ENCODE measurements around the gene HTR5A. TPM values are rescaled to one million over a fixed set of nuclear protein-coding genes. Genes with fewer than 3 reads are reported as not detected.
"Not testable (repeated sequence)": the region's sequence is repeated elsewhere in the genome, so short reads cannot be mapped to it uniquely, and the experiment has no call there.

HTR5A gene
- total and polyA plus RNA-seq, 2 donors (not counting 3 experiments of a cell fraction or from before 2014, with no cell fraction given), result not detected

DNA sequence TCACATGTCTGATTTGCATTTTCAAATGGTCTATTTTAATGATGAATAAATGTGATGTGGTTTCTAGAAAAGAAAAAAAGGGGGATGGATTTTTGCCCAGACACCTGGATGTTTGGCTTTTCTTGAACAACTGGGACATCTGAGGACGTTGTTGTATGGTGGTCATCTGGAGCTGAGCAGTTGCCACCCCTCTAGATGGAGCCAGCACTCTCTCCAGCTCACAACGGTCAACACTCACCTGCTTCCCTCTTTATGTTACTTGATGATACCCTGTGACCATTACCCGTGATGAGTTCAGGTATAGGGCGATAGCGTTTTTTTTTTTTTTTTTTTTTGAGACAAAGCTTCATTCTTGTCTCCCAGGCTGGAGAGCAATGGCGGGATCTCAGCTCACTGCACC, 37.1 kb upstream of the HTR5A start:
- intact Hi-C loops (cut with micrococcal nuclease), result no loop called here
- Histone ChIP-seq H3K4me3 (replicated peaks in 1 of 3; ENCODE audit: insufficient read depth in 1 of 3, low read depth in 1 of 3, low read length in 3 of 3) (no peak overlapping the region), H3K36me3 (ENCODE audit: control insufficient read depth in 2 of 2, extremely low read depth in 1 of 2, insufficient read depth in 2 of 2, low read length in 2 of 2) (no peaks in the 10 kb centered on the region), H3K4me2 (ENCODE audit: insufficient read depth, low read length) (no peak overlapping the region), H2AFZ (ENCODE audit: low read depth, low read length) (no peak overlapping the region), H3K27ac (ENCODE audit: insufficient read depth, low read depth, low read length) (no peak overlapping the region), H3K9ac (replicated peaks; ENCODE audit: extremely low read depth, insufficient read depth, low read length) (no peak overlapping the region), H3K79me2 (ENCODE audit: control insufficient read depth, insufficient read depth, low read length) (no peaks in the 10 kb centered on the region), H3K4me1 (ENCODE audit: control insufficient read depth, extremely low read depth, insufficient read depth, low read length) (no peaks in the 10 kb centered on the region), H3K9me3 (replicated peaks; ENCODE audit: control insufficient read depth, insufficient read depth, low read length) (no peaks in the 10 kb centered on the region), H3K9me1 (replicated peaks; ENCODE audit: control insufficient read depth, extremely low read depth, insufficient read depth, low read length) (no peaks in the 10 kb centered on the region), H3K27me3 (ENCODE audit: control insufficient read depth in 2 of 2, insufficient read depth in 2 of 2, low read length in 2 of 2) (no peaks in the 10 kb centered on the region), H4K20me1 (replicated peaks; ENCODE audit: control insufficient read depth, extremely low read depth, insufficient read depth, low read length) (no peaks in the 10 kb centered on the region)
- FAIRE-seq (no peak), DNase-seq (ENCODE audit: low read depth, low spot score) (no peak)
- TF ChIP-seq MYC (IDR thresholded peaks at IDR 0.05; ENCODE audit: low read depth, low read length) (no peak), JUN (IDR thresholded peaks at IDR 0.05; ENCODE audit: borderline replicate concordance, insufficient read depth, insufficient read length, low read depth) (no peak), GATA2 (IDR thresholded peaks at IDR 0.05; ENCODE audit: insufficient read depth, insufficient read length, low read depth, low read length) (no peak), EZH2 (IDR thresholded peaks at IDR 0.05; ENCODE audit: borderline replicate concordance, low read depth, low read length, severe bottlenecking) (no peak), POLR2AphosphoS5 (IDR thresholded peaks at IDR 0.05; ENCODE audit: insufficient read depth, low read depth, low read length) (no peak), FOS (IDR thresholded peaks at IDR 0.05; ENCODE audit: borderline replicate concordance, insufficient read depth, low read length) (no peak), POLR2A (IDR thresholded peaks at IDR 0.05; ENCODE audit: low read depth, low read length) (no peak)
- TF ChIP-seq, protein P1, sequence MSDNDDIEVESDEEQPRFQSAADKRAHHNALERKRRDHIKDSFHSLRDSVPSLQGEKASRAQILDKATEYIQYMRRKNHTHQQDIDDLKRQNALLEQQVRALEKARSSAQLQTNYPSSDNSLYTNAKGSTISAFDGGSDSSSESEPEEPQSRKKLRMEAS (IDR thresholded peaks at IDR 0.05; ENCODE audit: insufficient read depth, insufficient read length), result no peak
- TF ChIP-seq, protein P2, sequence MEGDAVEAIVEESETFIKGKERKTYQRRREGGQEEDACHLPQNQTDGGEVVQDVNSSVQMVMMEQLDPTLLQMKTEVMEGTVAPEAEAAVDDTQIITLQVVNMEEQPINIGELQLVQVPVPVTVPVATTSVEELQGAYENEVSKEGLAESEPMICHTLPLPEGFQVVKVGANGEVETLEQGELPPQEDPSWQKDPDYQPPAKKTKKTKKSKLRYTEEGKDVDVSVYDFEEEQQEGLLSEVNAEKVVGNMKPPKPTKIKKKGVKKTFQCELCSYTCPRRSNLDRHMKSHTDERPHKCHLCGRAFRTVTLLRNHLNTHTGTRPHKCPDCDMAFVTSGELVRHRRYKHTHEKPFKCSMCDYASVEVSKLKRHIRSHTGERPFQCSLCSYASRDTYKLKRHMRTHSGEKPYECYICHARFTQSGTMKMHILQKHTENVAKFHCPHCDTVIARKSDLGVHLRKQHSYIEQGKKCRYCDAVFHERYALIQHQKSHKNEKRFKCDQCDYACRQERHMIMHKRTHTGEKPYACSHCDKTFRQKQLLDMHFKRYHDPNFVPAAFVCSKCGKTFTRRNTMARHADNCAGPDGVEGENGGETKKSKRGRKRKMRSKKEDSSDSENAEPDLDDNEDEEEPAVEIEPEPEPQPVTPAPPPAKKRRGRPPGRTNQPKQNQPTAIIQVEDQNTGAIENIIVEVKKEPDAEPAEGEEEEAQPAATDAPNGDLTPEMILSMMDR (IDR thresholded peaks at IDR 0.05; ENCODE audit: extremely low read depth in 1 of 2, insufficient read depth in 1 of 2, low read depth in 1 of 2, low read length in 2 of 2), result no peak
- dilution Hi-C loops (cut with MboI; ENCODE audit: extremely low pct_ligation_motif_present, low sequenced_read_pairs), result no loop called here
- BruUV-seq (replicated peaks), result no TSS peak
- ChIA-PET CTCF (interaction anchor here (0.6 to 1.1 kb wide), 2 partner anchors 312 to 483 kb away, joined by 4 to 5 read pairs; no protein-coding TSS in a partner anchor), POLR2A (interaction anchor here (0.7 kb wide), 1 partner anchor 1506 kb away, joined by 6 read pairs; no protein-coding TSS in a partner anchor)

DNA sequence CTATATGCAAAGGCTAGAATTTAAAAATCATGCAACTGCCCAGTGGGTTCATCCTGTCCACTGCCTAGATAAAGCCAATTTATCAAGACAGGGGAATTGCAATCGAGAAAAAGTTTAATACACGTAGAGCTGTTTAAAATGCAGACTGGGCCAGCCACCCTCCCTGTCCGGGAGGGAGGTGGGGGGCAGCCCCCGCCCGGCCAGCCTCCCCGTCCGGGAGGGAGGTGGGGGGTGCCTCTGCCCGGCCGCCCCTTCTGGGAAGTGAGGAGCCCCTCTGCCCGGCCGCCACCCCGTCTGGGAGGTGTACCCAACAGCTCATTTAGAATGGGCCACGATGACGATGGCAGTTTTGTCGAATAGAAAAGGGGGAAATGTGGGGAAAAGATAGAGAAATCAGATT, 35.6 kb upstream of the HTR5A start:
- H3K9ac ChIP-seq (replicated peaks; ENCODE audit: extremely low read depth, insufficient read depth, low read length); H3K27ac ChIP-seq (ENCODE audit: insufficient read depth, low read depth, low read length); H4K20me1 ChIP-seq (replicated peaks; ENCODE audit: control insufficient read depth, extremely low read depth, insufficient read depth, low read length); H3K4me2 ChIP-seq (ENCODE audit: insufficient read depth, low read length); dilution Hi-C loops (cut with MboI; ENCODE audit: extremely low pct_ligation_motif_present, low sequenced_read_pairs); H3K79me2 ChIP-seq (ENCODE audit: control insufficient read depth, insufficient read depth, low read length); intact Hi-C loops (cut with micrococcal nuclease); H3K36me3 ChIP-seq (ENCODE audit: control insufficient read depth in 2 of 2, extremely low read depth in 1 of 2, insufficient read depth in 2 of 2, low read length in 2 of 2); H3K4me1 ChIP-seq (ENCODE audit: control insufficient read depth, extremely low read depth, insufficient read depth, low read length); H3K4me3 ChIP-seq (replicated peaks in 1 of 3; ENCODE audit: insufficient read depth in 1 of 3, low read depth in 1 of 3, low read length in 3 of 3); H3K9me3 ChIP-seq (replicated peaks; ENCODE audit: control insufficient read depth, insufficient read depth, low read length); DNase-seq (ENCODE audit: low read depth, low spot score); POLR2A ChIA-PET; H3K9me1 ChIP-seq (replicated peaks; ENCODE audit: control insufficient read depth, extremely low read depth, insufficient read depth, low read length); BruUV-seq (replicated peaks); H2AFZ ChIP-seq (ENCODE audit: low read depth, low read length); FAIRE-seq; H3K27me3 ChIP-seq (ENCODE audit: control insufficient read depth in 2 of 2, insufficient read depth in 2 of 2, low read length in 2 of 2): not testable (repeated sequence)
- CTCF ChIA-PET, result interaction anchor here (0.7 kb wide), 1 partner anchor 29 kb away, joined by 3 read pairs; no protein-coding TSS in a partner anchor

Data from endothelial cell of umbilical vein (primary cell).